NB4 (cell line): ENCODE results near the gene ALDH6A1.

Experiments used
- CTCF ChIP-seq: IDR thresholded peaks from one replicate; pipeline ENCODE4 v1.5.1; 2012; ENCODE audit warnings: low read depth, low read length
- MYC ChIP-seq: IDR thresholded peaks from 2 replicates; pipeline ENCODE4 v1.6.1; 2011; ENCODE audit warnings: low read depth, low read length
- POLR2A ChIP-seq: IDR thresholded peaks from 2 replicates; pipeline ENCODE4 v1.6.1; 2011; ENCODE audit warnings: mild to moderate bottlenecking; ENCODE audit not compliant: insufficient read length; ENCODE audit errors: extremely low read depth

GRCh38 chr14:74018174-74018585 is 66.1 kb downstream of the ALDH6A1 start:
- TF ChIP-seq POLR2A (no peak), CTCF (no peak), MYC (no peak)
